HG02840 (cell line): ENCODE data around the gene COPS6.

Experiments
- ATAC-seq: cut with Tn5 transposase; IDR thresholded peaks from one replicate; pipeline ENCODE4 v1.9.1; 2021; ENCODE audit warnings: mild to moderate bottlenecking, moderate library complexity, moderate number of reproducible peaks; ENCODE audit not compliant: unreplicated experiment, low FRiP score

Gene COPS6

GRCh38 chr7:100088621-100089457 is at the start of gene COPS6:
Gene COPS6, plus strand, starts transcription at chr7:100088969. Its CDS starts 22 bp downstream, at chr7:100088991.
- no peak for ATAC-seq

- no peak for ATAC-seq
Observed at GRCh38 chr7:100040575-100040974, 48.2 kb upstream of the COPS6 start.

- no peak for ATAC-seq
Observed at GRCh38 chr7:100044718-100045117, 44.1 kb upstream of the COPS6 start.

DNA sequence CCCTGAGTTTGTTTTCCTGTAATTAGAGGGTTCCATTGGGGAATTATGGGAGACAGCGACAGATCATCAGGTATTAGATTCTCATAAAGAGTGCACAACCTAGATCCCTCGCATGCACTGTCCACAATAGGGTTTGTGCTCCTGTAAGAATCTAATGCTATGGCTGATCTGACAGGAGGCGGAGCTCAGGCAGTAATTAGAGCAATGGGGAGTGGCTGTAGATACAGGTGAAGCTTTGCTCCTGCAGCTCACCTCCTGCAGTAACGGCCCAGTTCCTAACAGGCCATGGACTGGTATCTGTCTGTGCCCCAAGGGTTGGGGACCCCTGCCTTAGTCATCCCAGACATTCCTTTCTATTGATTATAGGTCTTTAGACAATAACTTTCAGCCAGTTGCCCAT is 40.1 kb upstream of the COPS6 start:
- no peak for ATAC-seq

- ATAC-seq: peak; percentile 87
Observed at GRCh38 chr7:100049441-100050291, 39.1 kb upstream of the COPS6 start, which contains the start of gene ZSCAN21. Gene ZSCAN21, plus strand, starts transcription at chr7:100049774. Its CDS starts 7,233 bp downstream, at chr7:100057007.

DNA sequence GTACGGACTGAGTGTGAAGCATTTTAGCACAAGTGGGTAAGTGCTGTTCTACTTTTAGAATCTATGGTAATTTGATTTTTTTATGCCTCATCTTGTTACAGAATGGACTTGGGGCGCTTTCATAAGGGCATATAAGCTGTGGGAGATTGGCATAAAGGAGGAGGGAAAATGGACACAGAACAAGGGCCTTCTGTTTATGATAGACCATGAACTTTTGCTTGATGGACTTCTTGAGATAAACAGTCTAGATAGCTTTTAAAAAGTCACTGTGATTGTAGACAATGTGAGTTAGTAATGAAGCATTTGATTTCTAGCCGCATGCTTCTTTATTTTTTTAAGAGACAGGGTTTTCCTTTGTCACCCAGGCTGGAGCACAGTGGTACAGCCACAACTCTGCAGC is 37.2 kb upstream of the COPS6 start:
- ATAC-seq: no peak

DNA sequence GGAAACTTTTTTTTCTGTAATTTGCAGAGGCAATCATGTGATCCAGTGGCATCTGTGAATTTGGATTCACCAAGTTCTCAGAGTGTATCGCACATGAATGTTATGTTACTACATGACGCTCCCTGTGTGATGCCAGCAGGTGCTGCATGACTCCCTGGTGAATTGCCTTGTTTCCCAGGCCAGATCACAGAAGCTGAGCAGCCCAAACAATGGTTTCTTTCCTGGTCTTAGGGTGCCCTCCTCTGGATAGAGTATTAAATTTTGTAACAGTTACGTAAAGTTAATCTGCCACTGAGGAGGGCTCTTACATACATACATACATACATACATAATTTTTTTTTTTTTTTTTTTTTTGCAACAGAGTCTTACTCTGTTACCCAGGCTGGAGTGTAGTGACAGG is 35.6 kb upstream of the COPS6 start:
- no peak for ATAC-seq

GRCh38 chr7:100057006-100057405 is 31.8 kb upstream of the COPS6 start:
- no peak for ATAC-seq

GRCh38 chr7:100059251-100059739 is 29.5 kb upstream of the COPS6 start:
- ATAC-seq: no peak

- ATAC-seq: no peak
Observed at GRCh38 chr7:100061518-100062193, 27.1 kb upstream of the COPS6 start.

GRCh38 chr7:100063376-100063775 is 25.4 kb upstream of the COPS6 start:
- no peak for ATAC-seq

DNA sequence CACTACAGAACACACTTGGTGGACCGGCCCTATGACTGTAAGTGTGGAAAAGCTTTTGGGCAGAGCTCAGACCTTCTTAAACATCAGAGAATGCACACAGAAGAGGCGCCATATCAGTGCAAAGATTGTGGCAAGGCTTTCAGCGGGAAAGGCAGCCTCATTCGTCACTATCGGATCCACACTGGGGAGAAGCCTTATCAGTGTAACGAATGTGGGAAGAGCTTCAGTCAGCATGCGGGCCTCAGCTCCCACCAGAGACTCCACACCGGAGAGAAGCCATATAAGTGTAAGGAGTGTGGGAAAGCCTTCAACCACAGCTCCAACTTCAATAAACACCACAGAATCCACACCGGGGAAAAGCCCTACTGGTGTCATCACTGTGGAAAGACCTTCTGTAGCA is 24.6 kb upstream of the COPS6 start:
- no peak for ATAC-seq

DNA sequence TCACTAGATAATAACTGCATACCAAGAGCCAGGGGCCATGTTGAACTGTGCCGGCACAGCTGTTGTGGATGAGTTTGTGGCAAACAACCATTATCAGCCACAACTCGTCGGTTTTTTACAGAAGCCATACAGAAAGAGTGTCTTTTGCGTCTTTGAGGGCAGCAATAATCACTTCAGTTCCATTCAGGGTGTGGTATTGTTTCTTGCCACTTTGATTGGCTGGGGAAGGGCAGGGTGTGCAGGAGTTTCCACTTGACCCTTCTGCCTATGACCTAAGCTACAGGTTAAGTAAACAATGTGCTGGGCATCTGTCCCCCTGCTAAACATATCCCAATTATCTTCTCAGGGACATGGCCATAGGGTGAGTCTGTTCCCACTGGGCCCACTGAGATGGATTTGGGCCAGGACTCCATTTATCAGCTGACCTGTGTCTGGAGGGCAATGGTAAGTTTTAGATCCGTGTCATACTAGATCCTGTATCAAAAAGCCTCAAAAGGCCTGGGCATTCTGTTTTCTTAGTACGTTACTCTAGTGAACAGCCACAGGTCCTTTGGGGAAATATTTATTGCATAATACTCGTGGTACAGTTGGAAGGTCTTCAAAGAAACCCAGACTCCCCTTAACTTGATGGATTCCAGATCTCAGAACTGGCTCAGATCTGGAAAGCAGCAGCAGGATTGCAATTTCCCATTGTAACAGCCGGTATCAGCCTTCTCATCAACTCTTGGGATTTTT is 23.1 kb upstream of the COPS6 start:
- no peak for ATAC-seq

GRCh38 chr7:100066953-100067352 is 21.8 kb upstream of the COPS6 start:
- ATAC-seq: no peak

DNA sequence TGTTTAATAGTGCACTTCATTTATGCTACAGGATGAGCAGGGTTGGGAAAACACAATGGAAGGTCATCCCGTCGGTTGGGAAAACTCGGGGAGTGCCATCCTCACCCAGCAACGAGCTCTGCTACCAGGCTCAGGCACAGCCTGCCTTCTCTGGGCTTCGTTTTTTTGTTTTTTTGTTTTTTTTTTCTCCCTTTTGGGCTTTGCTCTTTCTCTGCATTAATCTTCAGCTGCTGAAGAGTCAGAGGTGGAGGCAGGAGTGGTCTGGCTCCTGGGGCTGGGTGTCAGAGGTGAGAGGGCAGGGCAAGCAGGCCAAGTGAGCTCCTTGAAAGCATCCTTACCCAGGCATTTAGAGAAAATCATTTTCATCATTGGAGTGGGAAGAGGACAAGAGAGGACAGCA is 18.8 kb upstream of the COPS6 start:
- no peak for ATAC-seq

DNA sequence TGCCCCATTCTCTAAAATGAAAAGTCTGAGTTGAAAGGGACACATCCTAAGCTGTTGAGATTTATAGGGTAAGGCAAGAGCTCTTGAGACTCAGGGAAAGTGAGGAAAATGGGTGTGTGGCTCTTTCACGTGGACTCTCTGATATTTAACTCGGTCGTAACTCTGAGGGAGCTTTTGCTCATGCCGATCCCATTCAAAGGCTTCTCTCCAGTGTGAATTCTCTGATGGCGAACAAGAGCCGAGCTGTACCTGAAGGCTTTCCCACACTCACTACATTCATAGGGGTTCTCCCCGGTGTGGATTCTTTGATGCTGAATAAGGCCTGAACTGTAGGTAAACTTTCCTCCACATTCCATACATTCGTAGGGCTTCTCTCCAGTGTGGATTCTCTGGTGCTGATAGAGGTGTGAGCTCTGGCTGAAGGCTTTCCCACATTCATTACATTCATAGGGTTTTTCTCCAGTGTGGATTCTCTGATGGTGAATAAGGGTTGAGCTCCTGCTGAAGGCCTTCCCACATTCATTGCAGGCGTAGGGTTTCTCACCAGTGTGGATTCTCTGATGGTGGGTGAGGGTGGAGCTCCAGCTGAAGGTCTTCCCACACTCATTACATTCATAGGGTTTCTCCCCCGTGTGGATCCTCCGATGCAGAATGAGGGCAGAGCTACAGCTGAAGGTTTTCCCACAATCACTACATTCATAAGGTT is 17.6 kb upstream of the COPS6 start:
- ATAC-seq: no peak

DNA sequence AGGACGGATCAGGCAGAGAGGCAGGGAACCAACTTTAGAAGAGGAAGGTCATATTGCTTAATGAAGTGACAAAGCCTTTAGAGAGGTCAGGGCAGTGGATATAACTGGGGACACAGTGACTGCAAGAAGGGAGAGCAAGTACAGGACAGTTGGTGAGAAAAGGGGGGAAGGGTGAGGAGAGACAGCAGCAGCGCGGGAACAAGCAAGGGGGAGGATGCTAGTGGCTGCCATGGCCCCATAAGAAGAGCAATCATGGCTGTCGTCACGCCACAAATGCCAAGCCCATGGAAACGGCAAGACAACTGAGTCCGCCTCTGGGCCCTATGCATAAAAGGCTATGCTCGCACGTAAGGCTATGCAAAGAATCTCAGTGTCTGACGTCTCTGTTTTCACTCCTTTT is 16.3 kb upstream of the COPS6 start:
- no peak for ATAC-seq

DNA sequence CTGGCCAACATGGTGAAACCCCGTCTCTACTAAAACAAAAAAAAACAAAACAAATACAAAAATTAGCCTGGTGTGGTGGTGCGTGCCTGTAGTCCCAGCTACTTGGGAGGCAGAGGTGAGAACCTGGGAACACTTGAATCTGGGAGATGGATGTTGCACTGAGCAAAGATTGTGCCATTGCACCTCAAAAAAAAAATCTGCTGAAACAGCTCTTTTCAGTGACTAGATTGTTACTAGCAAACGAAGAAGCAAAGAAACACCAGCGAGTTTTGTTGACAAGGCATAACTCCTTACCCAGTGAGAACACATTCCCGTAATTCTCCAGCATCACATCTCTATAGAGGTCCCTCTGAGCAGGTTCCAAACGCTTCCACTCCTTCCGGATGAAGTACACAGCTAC is 13.9 kb upstream of the COPS6 start:
- ATAC-seq: no peak

DNA sequence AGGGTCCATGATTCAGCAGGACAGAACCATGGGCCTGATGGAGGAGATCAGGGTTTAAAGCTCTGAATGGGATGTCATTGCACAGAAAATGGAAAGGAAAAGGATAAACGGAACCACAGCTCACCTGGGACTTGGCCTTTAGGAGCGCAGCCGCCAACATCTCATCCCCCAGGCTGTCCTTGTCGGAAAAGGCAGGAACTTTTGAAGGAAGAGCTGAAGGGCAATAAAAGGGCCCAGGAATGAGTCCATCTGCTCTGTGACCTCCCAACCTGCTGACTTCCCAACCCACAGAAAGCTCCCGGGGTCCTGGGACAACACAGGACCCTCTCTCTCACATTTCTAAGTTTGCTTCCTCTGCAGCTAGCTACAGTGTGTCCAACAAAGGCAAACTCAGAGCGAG is 13.4 kb upstream of the COPS6 start:
- ATAC-seq: no peak
